ENCODE results near the gene RNF125.
"Not testable (repeated sequence)": the region's sequence is repeated elsewhere in the genome, so short reads cannot be mapped to it uniquely, and the experiment has no call there.

RNF125 gene

DNA sequence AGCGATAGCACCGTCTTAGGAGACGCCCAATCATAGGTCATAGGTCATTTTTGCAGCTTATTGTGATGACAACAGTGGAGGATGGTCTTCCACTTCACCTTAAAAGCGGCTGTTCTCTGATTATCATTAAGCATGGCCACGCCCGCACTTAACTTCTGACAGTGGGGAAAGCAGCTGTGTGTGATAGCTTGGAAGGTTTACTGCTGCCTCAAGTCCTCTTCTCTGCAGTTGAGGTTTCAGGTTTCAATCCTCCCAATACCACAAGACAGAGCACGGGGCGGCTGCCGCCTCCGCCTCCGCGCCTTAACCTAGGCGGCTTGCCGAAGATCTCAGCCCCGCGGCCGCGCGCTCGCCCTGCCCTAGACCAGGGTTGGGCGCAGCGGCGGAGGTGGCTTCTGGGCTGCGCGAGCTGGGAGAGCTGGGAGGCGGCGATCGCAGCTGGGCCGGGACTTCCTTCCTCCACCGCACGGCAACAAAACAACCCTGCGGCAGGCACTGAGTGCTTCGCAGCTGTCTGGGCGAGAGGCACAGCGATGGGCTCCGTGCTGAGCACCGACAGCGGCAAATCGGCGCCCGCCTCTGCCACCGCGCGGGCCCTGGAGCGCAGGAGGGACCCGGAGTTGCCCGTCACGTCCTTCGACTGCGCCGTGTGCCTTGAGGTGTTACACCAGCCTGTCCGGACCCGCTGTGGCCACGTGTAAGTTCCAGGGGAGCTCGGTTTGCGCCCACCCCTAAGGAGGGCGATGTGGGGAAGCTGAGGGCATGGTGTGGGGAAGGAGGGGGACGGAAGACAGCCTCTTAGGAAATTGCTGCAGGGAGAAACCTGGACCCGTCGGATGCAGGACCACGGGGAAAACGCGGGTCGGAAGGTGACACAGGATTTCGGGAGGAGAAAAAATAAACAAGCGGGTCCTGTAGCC, at the start of gene RNF125:
Gene RNF125 (plus strand): TSS at position 495 of the 920 bp plus-strand sequence. CDS start 39 bp downstream, at position 534.
- DNase-seq = peak; percentile 86

DNA sequence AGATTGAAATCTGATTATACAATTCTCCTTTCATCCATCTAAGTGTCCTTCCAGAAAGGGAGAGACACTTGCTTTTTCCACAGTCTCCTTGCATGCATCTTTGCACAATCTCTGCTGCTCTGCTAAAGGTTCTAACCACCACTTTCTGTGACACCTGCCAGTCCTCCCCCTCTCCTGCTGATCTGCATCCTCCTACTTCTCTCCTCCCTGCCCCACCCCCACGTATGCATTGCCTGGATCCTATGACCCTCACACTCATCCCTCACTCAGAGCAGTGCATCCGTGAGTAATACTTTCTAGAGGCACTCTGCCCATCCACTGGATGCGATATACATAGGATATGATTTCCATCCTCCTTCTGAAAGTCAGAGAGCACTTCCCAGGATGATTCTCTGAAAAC, 48.0 kb upstream of the RNF125 start:
- DNase-seq = no peak

DNA sequence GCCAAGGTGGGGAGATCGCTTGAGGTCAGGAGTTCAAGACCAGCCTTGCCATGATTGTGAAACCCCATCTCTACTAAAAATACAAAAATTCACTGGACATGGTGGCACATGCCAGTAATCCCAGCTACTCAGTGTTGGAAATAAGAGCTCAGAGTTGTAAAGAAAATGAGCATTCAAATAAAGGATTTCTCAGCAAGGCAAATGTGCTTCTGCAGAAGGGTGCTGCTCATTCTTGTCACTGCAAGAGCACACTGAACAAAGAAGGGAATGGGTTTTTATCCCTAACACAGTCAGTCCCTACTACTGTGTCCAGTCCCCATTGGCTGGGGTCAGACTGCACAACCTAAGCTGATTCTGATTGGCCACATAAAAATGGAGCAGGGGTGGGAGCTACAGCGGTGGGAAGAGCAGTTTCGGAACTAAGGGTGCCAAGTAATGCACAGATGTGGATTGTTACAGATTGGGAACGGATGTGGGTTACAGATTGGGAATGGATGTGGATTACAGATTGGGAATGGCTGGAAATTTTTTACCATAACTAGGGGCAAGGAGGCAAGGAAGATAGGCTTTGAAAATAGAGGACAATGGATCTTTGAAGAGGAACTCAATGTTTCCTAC, 44.6 kb upstream of the RNF125 start:
- no peak for DNase-seq

DNA sequence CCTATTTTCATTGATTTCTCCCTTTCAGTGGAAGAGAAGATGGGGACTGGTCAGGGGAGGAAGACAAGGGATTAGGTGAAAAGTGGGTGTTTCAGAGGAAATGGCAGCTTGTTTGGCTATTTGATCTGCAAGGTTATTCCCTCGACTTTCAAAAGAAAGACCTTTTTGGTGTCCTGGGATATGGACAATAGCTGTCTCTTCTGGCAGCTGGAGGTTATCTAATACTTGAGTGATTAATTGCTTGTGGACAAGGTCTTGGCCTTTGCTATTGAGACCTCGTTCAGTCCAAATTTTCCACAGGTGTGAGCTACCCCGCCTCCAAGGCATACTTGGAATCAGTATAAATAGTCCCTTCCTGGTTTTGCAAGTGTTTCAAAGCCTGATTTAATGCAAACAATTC, 42.4 kb upstream of the RNF125 start:
- no peak for DNase-seq

DNA sequence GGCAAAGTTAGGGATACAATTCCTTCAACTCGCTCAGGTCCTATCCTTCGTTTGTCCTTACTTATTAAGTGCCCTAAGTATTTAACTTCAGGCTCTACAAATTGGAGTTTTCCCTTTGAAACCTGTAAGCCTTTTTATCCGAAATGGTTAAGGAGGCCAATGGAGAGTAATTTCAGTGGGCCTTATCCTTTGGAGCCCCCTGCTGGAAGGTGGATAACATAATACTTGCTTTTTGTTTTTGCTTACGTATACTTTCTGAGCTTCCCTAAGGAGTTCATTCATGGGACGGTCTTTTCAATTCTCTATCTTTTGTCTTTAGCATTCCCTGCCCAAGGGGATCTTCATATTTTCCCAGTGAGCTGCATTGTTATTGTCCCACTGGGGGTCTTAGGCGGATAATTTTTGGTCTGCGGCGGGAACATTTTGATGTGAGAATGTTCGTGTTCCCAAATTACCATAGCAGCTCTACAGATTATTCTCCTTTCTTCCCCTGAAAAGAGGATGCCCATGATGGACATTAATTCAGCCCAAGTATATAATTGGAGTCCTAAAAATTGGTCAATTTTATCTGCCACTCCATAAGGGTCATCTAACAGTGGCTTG, 41.3 kb upstream of the RNF125 start:
- DNase-seq = no peak

DNA sequence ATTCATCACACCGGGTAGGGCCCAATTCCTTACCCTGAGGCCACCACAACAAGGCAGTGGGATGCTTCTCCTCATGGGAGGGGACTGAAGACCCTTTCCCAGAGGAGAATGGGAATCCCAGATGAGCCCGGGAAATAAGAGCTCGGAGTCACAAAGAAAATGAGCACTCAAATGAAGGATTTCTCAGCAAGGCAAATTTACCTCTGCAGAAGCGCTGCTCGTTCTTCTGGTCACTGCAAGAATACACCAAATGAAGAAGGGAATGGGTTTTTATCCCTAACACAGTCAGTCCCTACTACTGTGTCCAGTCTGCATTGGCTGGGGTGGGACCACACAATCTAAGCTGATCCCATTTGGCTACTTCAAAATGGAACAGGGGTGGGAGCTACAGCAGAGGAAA, 40.0 kb upstream of the RNF125 start:
- no peak for DNase-seq

DNA sequence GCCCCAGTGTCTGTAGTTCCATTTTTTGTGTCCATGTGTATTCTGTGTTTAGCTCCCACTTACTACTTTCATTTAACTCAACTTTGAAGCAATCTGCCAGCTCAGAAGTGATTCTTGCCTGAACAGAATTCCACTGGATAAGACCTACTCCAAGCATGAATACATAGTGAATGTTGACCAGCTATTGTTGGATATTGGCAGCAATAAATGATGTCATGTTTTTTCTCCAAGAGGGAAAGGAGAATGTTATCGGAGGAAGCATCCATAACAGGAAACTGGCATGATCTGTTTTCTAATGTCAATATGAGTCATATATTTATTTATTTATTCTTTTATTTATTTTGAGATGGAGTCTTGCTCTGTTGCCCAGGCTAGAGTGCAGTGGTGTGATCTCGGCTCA, 38.9 kb upstream of the RNF125 start:
- DNase-seq = no peak

DNA sequence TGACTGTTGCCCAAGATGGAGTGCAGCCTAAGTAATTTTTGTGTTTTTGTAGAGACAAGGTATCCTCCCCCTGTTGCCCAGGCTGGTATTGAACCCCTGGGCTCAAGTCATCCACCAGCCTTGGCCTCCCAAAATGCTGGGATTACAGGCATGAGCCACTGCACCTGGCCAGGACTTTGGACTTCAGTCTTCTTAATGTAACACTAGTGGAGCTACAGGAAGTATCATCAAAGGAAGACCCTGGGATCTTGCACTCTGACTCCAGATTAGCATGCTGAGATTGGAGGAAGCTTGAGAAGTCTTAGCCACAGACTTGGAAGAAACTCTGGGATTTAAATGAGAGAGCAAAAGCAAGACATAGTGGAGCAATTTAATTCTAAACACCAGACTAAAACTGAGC, 37.8 kb upstream of the RNF125 start:
- DNase-seq = no peak

DNA sequence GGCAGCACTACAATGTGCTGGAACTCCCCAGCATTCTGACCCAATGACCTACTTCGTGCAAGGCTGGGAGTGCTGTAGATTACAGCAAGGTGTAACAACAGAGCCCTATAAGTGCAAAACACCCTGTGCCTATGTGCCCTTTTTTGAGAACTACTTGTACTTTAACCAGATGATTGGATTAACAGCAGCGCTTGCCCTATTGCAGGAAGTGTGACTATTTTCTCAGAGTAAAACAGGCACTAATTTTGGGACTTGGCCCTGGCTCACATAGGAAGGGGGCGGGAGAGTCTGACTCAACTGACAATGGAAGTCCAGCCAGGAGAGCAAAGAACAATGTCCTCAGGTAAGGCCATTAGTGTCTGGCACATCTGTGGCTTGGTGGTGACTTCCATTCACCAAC, 35.6 kb upstream of the RNF125 start:
- no peak for DNase-seq

DNA sequence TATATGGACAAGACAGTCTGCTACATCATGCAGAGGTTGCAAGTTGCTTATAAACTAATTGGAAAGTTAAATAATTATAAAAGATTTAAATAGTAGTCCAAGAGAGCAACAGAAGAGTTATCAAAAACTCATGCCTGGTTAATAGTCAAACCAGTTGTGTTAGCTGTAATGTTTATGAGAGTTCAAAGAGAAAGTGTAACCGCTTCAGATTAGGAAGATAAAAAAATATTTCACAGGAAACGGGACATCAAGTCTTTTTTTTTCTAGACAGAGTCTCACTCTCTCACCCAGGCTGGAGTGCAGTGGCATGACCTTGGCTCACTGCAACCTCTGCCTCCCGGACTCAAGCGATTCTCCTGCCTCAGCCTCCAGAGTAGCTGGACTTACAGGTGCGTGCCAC, 34.6 kb upstream of the RNF125 start:
- no peak for DNase-seq

DNA sequence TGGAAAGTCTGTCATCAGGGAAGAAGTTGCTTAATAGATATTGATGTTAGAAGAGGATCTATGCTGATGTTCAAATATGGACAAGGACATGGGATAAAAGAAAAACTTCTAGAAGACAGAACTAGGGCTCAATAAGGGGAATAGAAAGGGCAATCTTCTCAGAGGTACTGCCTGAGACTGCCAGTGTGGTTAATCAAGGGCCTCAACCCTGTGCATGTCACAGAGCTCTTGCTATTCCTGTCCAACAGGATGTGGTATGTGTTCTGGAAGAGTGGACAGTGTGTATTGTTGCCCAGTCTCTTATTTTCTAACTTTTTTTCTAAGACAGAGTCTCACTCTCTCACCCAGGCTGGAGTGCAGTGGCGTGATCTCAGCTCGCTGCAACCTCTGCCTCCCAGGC, 27.8 kb upstream of the RNF125 start:
- DNase-seq = no peak

DNA sequence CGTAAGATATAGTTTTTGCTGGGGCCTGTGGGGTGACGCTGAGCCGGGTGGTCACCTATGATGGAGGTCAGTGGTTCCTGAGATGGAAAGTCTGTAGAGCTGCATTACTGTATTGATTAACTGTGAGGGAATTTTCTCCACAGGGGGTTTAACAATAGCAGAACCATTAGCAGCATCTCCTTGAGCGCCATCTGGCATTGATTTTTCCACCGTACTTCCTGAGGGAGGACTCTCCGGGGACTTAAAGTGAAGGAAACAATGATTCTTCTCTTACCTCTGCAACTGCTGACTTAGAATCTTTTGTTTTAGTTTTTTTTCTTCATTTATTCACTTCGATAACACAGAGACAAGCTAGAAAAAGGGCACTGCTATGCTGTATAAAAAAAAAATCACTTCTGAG, 22.6 kb upstream of the RNF125 start:
- no peak for DNase-seq

DNA sequence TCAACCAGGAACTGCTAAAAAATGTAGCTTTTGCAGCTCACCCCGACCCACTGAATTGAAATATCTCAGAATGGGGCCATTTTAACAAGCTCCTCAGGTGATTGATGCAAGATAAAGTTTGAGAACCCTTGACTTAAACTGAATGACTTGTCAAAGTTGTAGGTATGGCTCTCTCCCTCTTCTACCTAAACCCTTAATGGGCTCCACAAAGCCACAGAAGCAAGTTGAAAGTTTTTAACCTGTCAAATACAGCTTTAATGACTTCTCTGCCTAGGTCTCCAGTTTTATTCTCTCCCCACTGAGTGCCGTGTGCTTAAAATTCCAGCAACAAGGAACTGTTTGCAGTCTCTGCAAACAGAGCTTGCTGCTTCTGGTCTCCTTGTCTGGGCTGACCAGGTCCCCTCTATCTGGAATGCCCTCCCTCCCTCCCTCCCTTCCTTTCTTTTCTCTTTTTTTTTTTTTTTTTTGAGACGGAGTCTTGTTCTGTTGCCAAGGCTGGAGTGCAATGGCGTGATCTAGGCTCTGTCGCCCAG, 19.7 kb upstream of the RNF125 start:
- no peak for DNase-seq

DNA sequence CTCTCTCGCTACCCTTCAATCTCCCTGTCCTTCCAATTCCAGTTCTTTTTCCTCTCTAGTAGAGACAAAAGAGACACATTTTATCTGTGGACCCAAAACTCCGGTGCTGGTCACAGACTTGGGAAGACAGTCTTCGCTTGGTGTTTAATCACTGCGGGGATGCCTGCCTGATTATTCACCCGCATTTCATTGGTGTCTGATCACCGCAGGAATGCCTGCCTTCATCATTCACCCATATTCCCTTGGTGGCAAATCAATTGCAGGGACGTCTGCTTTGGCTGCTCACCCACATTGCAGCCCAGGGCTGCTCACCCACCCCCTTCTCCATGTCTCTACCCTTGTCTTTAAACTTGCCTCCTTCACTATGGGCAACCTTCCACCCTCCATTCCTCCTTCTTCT, 17.5 kb upstream of the RNF125 start:
- not testable (repeated sequence) for DNase-seq

DNA sequence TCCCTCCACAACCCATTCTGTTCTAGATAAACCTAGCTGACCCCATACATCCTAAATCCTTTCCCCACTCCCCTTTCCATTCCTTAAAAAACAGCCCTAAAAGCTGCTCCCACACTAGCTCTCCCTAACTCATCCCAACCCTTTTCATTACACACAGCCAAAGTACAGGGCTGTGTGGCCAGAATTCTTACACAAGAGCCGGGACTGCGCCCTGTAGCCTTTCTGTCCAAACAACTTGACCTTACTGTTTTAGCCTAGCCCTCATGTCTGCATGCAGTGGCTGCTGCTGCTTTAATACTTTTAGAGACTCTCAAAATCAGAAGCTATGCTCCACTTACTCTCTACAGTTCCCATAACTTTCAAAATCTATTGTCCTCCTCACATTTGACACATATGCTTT, 14.8 kb upstream of the RNF125 start:
- DNase-seq = not testable (repeated sequence)

DNA sequence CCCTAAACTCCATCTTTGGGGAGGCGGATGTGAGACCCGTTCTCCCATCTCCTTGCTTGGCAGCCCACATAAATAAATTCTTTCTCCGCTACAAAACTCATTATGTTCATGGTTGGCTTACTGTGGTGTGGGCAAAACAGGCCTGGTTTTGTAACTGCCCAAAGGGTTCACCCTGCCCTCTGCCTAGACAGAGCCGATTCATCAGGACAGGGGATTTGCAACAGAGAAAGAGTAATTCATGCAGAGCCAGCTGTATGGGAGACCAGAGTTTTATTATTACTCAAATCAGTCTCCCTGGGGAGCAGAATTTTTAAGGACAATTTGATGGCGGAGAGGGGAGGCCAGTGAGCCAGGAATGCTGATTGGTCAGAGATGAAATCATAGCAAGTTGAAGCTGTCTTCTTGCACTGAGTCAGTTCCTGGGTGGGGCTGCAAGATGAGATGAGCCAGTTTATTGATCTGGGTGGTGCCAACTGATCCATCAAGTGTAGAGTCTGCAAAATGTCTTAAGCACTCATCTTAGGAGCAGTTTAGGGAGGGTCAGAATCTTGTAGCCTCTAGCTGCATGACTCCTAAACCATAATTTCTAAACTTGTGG, 8.4 kb upstream of the RNF125 start:
- DNase-seq = peak; percentile 6

DNA sequence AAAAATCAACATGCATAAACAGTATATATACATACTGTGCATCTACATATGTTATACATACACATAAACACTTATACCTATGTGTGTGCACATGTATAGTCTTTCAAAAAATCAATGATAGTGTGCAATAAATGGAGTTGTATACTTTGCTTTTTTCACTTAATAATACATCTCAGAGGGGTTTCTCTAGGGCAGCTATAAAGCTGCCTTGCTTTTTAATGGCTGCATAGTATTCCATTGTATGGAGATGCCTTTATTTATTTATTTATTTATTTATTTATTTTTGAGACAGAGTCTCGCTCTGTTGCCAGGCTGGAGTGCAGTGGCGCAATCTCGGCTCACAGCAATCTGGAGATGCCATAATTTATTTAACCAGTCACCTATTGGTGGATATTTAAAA, 7.4 kb upstream of the RNF125 start:
- no peak for DNase-seq

DNA sequence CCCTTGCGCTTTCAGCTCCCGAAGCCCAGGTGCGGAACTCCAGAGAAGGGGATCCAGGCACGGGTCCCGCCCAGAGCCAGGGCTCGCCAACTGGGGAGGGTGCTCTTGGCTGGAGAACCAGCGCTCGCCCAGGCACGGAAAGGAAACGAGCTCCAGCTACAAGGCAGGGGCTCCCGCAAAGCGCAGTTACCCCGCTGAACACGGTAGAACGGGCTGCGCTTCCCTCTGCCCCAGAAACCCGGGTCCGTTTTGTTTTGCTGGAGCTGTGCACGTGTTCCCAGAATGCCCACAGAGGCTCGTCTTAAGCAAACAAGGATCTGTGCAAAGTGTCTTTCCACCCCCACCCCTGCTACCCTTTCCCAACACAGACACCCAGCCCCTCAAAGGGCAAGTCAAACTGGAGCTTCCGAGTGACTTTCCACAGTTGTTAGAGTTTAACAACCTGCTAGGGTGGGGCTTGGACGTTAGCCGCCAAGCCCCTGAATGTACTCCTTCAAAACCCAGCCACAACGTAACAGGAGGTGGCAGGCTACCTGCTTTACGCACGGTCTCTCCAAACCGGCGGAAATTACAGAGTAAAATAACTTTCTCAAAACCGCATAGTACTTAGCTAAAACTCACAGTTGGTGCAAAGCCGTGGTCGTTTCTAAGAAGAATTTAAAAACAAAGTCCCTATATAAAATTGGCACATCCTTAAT, 775 bp downstream of the RNF125 start:
- DNase-seq = peak; percentile 34

DNA sequence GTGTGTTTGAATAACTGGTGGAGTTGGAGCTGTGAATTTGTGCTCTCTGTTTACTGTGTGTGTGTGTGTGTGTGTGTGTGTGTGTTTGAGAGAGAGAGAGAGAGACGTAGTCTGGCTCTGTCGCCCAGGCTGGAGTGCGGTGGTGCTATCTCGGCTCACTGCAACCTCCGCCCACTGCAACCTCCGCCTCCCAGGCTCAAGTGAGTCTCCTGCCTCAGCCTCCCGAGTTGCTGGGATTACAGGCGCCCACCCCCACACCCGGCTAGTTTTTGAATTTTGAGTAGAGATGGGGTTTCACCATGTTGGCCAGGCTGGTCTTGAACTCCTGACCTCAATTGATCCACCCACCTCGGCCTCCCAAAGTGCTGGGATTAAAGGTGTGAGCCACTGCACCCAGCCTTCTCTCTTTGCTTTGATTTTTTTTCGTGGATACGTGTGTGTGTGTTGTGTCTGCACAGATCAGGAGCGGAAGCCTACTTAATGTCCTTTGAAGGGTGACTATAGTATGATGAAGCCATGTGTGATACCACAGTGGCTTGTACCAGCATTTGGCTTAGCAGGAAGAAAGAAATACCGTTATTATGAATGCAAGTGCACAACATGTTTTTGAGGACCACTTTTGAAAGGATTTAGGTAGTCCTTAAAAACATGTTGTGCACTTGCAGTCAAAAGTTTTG, 1.5 kb downstream of the RNF125 start:
- peak; percentile 66 for DNase-seq

DNA sequence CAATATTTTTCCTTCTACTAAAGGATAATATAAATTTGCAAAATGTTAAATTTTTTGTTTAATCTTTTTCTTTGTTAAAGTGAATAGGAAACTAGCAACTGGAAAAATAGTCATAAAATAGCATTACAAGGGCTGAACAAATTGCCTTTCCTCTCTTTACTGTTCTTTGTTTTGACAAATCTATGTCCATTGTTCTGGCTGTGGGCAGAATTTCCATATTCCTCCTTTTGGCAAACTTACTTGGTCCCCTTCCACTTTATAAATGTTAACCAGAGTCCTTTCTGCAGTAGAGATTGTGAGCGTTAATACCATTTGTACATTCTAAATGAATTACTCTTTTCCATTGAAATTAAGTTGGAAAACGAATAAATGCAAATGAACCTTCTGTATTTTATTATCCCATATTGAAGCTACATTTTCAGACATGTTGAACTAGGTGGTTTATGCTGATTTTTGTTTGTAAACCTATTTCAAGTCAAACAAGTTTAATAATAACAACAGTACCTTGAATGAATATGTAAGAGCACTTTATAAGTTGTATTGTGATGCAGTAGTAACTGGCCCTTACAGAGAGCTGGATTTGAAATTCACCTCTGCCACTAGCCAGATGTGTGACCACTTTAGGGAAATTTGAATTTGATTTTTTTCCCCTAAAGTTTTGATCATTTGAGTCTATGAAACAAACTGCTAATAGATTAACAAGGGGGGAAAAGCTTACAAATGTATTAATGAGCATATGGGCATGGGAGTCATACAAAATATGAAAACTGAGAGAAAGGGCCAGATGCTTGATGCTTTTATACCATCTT, 3.3 kb downstream of the RNF125 start:
- DNase-seq = no peak

DNA sequence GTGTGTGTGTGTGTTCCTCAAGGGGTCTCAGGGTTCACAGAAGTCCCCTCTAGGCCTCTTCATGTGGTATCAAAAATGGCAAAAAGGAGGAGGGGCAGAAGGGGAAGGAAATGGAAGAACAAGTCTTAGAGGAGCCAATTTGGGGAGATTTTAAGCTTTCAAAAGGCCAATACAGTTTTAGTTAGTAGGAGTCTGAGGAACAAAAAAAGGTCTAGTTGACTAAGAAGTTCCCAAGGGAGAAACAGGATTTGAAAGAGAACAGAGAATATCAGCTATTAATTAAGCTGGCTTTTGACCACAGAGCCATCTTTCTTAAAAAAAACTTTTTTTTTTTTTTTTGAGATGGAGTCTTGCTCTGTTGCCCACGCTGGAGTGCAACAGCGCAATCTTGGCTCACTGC, 7.1 kb downstream of the RNF125 start:
- DNase-seq = no peak

Measured in stimulated activated CD4-positive, alpha-beta T cell treated with anti-CD3 and anti-CD28 coated beads, Interleukin-1b, Interleukin-23, amount 100 ng/mL, for 48 hours (primary cell).